Measurements from ENCODE around the gene SRSF3. TPM values are rescaled to one million over a fixed set of nuclear protein-coding genes. Genes with fewer than 3 reads are reported as not detected.
"Not testable (repeated sequence)": the region's sequence is repeated elsewhere in the genome, so short reads cannot be mapped to it uniquely, and the experiment has no call there.

SRSF3 gene
- polyA plus RNA-seq, 2 of the 4 experiments (the other 2 are of a cell fraction), result 629 to 652 TPM

GRCh38 chr6:36604090-36605060 is 10.2 kb downstream of the SRSF3 start:
- no peak; a peak in 1 of 6 replicates for ATAC-seq
- Histone ChIP-seq H3K9me3 (no peaks in the 10 kb centered on the region), H3K4me1 (peaks cover 89% of the 10 kb centered on the region), H3K4me3 (no peak overlapping the region), H3K27ac (no peak overlapping the region), H3K4me2 (no peak overlapping the region)
- POLR2A ChIA-PET, result interaction anchor here (3.0 kb wide), 1 partner anchor 8 kb away, joined by 15 read pairs; no protein-coding TSS in a partner anchor
- TF ChIP-seq FOSB (CRISPR knock-in tag; IDR thresholded peaks at IDR 0.05) (peak; percentile 59; the same call in 1 of the 2 replicates), POLR2AphosphoS2 (conservative IDR thresholded peaks at IDR 0.05; ENCODE audit: low read length) (peak; percentile 34; the same call in 1 of the 2 replicates), ZFP36 (IDR thresholded peaks at IDR 0.05; ENCODE audit: borderline replicate concordance, partially characterized antibody) (no peak), EP300 (IDR thresholded peaks at IDR 0.05) (no peak), CBX8 (IDR thresholded peaks at IDR 0.05) (no peak), HDAC2 (IDR thresholded peaks at IDR 0.05) (no peak), CHD4 (IDR thresholded peaks at IDR 0.05; ENCODE audit: borderline replicate concordance) (no peak), E2F6 (IDR thresholded peaks at IDR 0.05; ENCODE audit: borderline replicate concordance, low read depth) (no peak), ZSCAN20 (CRISPR knock-in tag; IDR thresholded peaks at IDR 0.05) (no peak), HOXA7 (CRISPR knock-in tag; IDR thresholded peaks at IDR 0.05) (peak; percentile 69; the same call in 1 of the 2 replicates)
- 95% methylated on average over 6 of the region's 6 CpGs for WGBS (ENCODE audit: missing lambda C conversion rate)
- DNase-seq (ENCODE audit: low read depth in 1 of 2, low spot score in 1 of 2), result no peak
- CTCF ChIA-PET, result interaction anchor here (1.0 kb wide), 1 partner anchor 11 kb away, joined by 8 read pairs; no protein-coding TSS in a partner anchor
- no peak for FAIRE-seq

- WGBS (ENCODE audit: missing lambda C conversion rate), result 89% methylated on average over 4 of the region's 5 CpGs
- no peak overlapping the region for H3K27ac ChIP-seq
- POLR2A ChIA-PET, result interaction anchor here (3.0 kb wide), 1 partner anchor 9 kb away, joined by 15 read pairs; no protein-coding TSS in a partner anchor
Observed at GRCh38 chr6:36605143-36605542, 11.0 kb downstream of the SRSF3 start.

GRCh38 chr6:36605560-36606391 is 11.6 kb downstream of the SRSF3 start:
- ChIA-PET CTCF (interaction anchor here (0.6 to 2.2 kb wide), 6 partner anchors 9 to 183 kb away, joined by 3 to 12 read pairs (median 5); no protein-coding TSS in a partner anchor), POLR2A (interaction anchor here (0.6 to 3.0 kb wide), 3 partner anchors 9 to 532 kb away, joined by 3 to 15 read pairs (median 12); no protein-coding TSS in a partner anchor)
- TF ChIP-seq HDAC2 (IDR thresholded peaks at IDR 0.05), result no peak
- TF ChIP-seq JUN (IDR thresholded peaks at IDR 0.05), result no peak
- TF ChIP-seq TFCP2L1 (CRISPR knock-in tag; IDR thresholded peaks at IDR 0.05), result 0 out of 2 replicates have a peak, but pooled peaks have one; percentile 18
- TF ChIP-seq TP53 (CRISPR knock-in tag; IDR thresholded peaks at IDR 0.05), result 0 out of 2 replicates have a peak, but pooled peaks have one; percentile 17
- no peak overlapping the region for H3K27ac ChIP-seq
- ATAC-seq (peak; percentile 36; a peak in 4 of 6 replicates), FAIRE-seq (no peak), DNase-seq (ENCODE audit: low read depth in 1 of 2, low spot score in 1 of 2) (no peak)
- 73% methylated on average over 7 of the region's 7 CpGs for WGBS (ENCODE audit: missing lambda C conversion rate)
- H3K4me1 ChIP-seq, result peaks cover 75% of the 10 kb centered on the region; the same call in 2 of the 3 replicates
- H3K9me3 ChIP-seq, result no peaks in the 10 kb centered on the region
- no peak overlapping the region for H3K4me3 ChIP-seq
- no peak overlapping the region for H3K4me2 ChIP-seq

More at GRCh38 chr6:36605143-36605542, 11.0 kb downstream of the SRSF3 start:
- peaks cover 82% of the 10 kb centered on the region; the same call in 2 of the 3 replicates for H3K4me1 ChIP-seq
- ATAC-seq (peak in 1 of 2 experiments; percentile 12; a peak in 2 of 6 replicates), FAIRE-seq (no peak), DNase-seq (ENCODE audit: low read depth in 1 of 2, low spot score in 1 of 2) (no peak)
- H3K4me2 ChIP-seq, result no peak overlapping the region
- no peak for TF ChIP-seq TFCP2L1 (CRISPR knock-in tag; IDR thresholded peaks at IDR 0.05)
- no peaks in the 10 kb centered on the region for H3K9me3 ChIP-seq
- CTCF ChIA-PET, result no interaction called here
- no peak overlapping the region for H3K4me3 ChIP-seq

GRCh38 chr6:36607305-36607682 is 13.1 kb downstream of the SRSF3 start:
- ChIA-PET CTCF (interaction anchor here (0.6 to 3.9 kb wide), 6 partner anchors 8 to 185 kb away, joined by 3 to 21 read pairs (median 8); no protein-coding TSS in a partner anchor), POLR2A (interaction anchor here (3.0 kb wide), 1 partner anchor 11 kb away, joined by 15 read pairs; no protein-coding TSS in a partner anchor)
- not testable (repeated sequence) for DNase-seq (ENCODE audit: low read depth in 1 of 2, low spot score in 1 of 2); H3K4me2 ChIP-seq; H3K9me3 ChIP-seq; H3K4me3 ChIP-seq; FAIRE-seq; ATAC-seq; H3K27ac ChIP-seq
- H3K4me1 ChIP-seq, result peaks cover 60% of the 10 kb centered on the region; the same call in 2 of the 3 replicates
- 93% methylated on average over 7 of the region's 8 CpGs for WGBS (ENCODE audit: missing lambda C conversion rate)

All from A549 (cell line).